Myocyte (in vitro differentiated cells): Measurements from ENCODE around the gene GPRASP1. TPM values are rescaled to one million over a fixed set of nuclear protein-coding genes. Genes with fewer than 3 reads are reported as not detected.

Experiments used
- total RNA-seq: library from RNA; depleted of rRNA; stranded (reverse); fragments of >200 nt; gene quantifications from 2 replicates; pipeline ENCODE4 v1.2.3, GENCODE V29; 2014

GPRASP1 gene
- total RNA-seq, 1 donor from 2014 or later, result 1.3 TPM

Other genes with a start within 250 kb of the GPRASP1 start
- not detected in 2 replicates for gene NXF2B, start 211.5 kb upstream of the GPRASP1 start, total RNA-seq
- gene TCP11X2, start 179.7 kb upstream of the GPRASP1 start, total RNA-seq, result not detected in 2 replicates
- gene TMSB15A, start 134.7 kb upstream of the GPRASP1 start, total RNA-seq, result 0.35 TPM in 1 of 2 replicates, not detected in the other
- 12.9 and 13.6 TPM in 2 replicates for gene ARMCX5, start 52.0 kb upstream of the GPRASP1 start, total RNA-seq
- 6.6 and 11.0 TPM in 2 replicates for gene GPRASP2, start 61.0 kb downstream of the GPRASP1 start, total RNA-seq
- gene GPRASP3, start 69.3 kb downstream of the GPRASP1 start, total RNA-seq, result 4.3 and 13.5 TPM in 2 replicates